K562 (cell line): ENCODE results near the gene RNF175. TPM values are rescaled to one million over a fixed set of nuclear protein-coding genes. Genes with fewer than 3 reads are reported as not detected.

Source experiments
- ATAC-seq: fragments of 200-7000 bp; cut with Tn5 transposase; 3 replicates; pipeline ENCODE4 v1.9.1; 2020; ENCODE audit warnings: moderate library complexity
- BruUV-seq: library from RNA; stranded (reverse); fragments of 400-500 nt; replicated peaks from 2 replicates; lab custom pipeline; 2021; lab: Mats Ljungman, UMichigan
- CTCF ChIA-PET: fragments of 300-600 bp; formaldehyde crosslinking; extraction: SDS; loops from one replicate; lab custom pipeline; 2021; ENCODE audit warnings: low intra/inter-chr PET ratio; lab: Yijun Ruan, JAX
- POLR2A ChIA-PET: fragments of 300-600, 350-650 bp; sonication (Branson Sonifier 250); formaldehyde crosslinking; extraction: SDS; loops from one replicate; lab custom pipeline; 2021; ENCODE audit warnings: antibody characterized with exemption, inconsistent platforms; lab: Yijun Ruan, JAX
- DNase-seq, 4 experiments: peaks; one replicate each; pipeline versions ENCODE4 v3.0.0 to v3.0.0-alpha.2; 2011 to 2018; ENCODE audit warnings: low spot score in 3 of 4, mixed read lengths in 3 of 4; ENCODE audit errors: extremely low read depth in 1 of 4
- FAIRE-seq: peaks from 2 replicates; lab custom pipeline; 2011; peaks lifted over from hg19 to GRCh38; lab: Jason Lieb, UNC
- H2AFZ ChIP-seq: 2 replicates; pipeline ENCODE4 v1.6.0; 2011; ENCODE audit warnings: low read depth, low read length, control low read depth, inconsistent platforms
- H3K27ac ChIP-seq: fragments of 200-600 bp; 3 replicates; pipeline ENCODE4 v1.8.0; 2011; ENCODE audit warnings: low read depth, mild to moderate bottlenecking, control low read depth, inconsistent platforms, low read length, moderate library complexity, mixed read lengths; ENCODE audit errors: extremely low read depth
- H3K27me3 ChIP-seq, 2 experiments: fragments of 300-600 bp in 1 of 2; 2 replicates in 1 of 2; 3 replicates in 1 of 2; pipeline versions ENCODE4 v1.6.0 to v1.8.0; 2011; ENCODE audit warnings: inconsistent platforms in 2 of 2, low read length in 2 of 2, mild to moderate bottlenecking in 1 of 2, mixed read lengths in 1 of 2, moderate library complexity in 1 of 2; ENCODE audit not compliant: control insufficient read depth in 2 of 2, insufficient read depth in 2 of 2
- H3K36me3 ChIP-seq: fragments of 300-600 bp; 3 replicates; pipeline ENCODE4 v1.8.0; 2011; ENCODE audit warnings: mild to moderate bottlenecking, low read length, inconsistent platforms; ENCODE audit not compliant: control insufficient read depth, insufficient read depth
- H3K4me1 ChIP-seq, 2 experiments: fragments of 200-600 bp in 1 of 2; replicated peaks in 1 of 2; 2 replicates in 1 of 2; 3 replicates in 1 of 2; pipeline versions ENCODE4 v1.5.1 to v1.8.0; 2011; ENCODE audit warnings: inconsistent platforms in 2 of 2, low read length in 2 of 2, mild to moderate bottlenecking in 1 of 2, mixed read lengths in 1 of 2, moderate library complexity in 1 of 2; ENCODE audit not compliant: control insufficient read depth in 2 of 2, insufficient read depth in 2 of 2
- H3K4me2 ChIP-seq: 2 replicates; pipeline ENCODE4 v1.6.1; 2011; ENCODE audit warnings: low read length, control low read depth, inconsistent platforms, mixed read lengths; ENCODE audit not compliant: insufficient read depth
- H3K4me3 ChIP-seq: fragments of 200-600 bp; sonication (generic), shearing (Covaris generic); 2 replicates; pipeline ENCODE4 v1.5.1; 2016; ENCODE audit warnings: control low read depth, inconsistent platforms
- H3K79me2 ChIP-seq: fragments of 200-600 bp; 3 replicates; pipeline ENCODE4 v1.8.0; 2011; ENCODE audit warnings: low read length, inconsistent platforms; ENCODE audit not compliant: control insufficient read depth, insufficient read depth
- H3K9ac ChIP-seq, 2 experiments: 2 replicates each; pipeline versions ENCODE4 v1.6.0 to v1.6.1; 2011; ENCODE audit warnings: low read depth in 2 of 2, low read length in 2 of 2, control low read depth in 1 of 2, inconsistent platforms in 1 of 2, mild to moderate bottlenecking in 1 of 2, mixed read lengths in 1 of 2; ENCODE audit not compliant: insufficient read depth in 1 of 2
- H3K9me1 ChIP-seq: one replicate; pipeline ENCODE4 v1.6.0; 2011; ENCODE audit warnings: inconsistent platforms, mild to moderate bottlenecking, low read length, moderate library complexity; ENCODE audit not compliant: control insufficient read depth, insufficient read depth
- H3K9me3 ChIP-seq: replicated peaks from 2 replicates; pipeline ENCODE4 v1.5.1; 2011; ENCODE audit warnings: low read depth, low read length, inconsistent platforms; ENCODE audit not compliant: control insufficient read depth, insufficient read depth
- H4K20me1 ChIP-seq: replicated peaks from 2 replicates; pipeline ENCODE4 v1.6.1; 2011; ENCODE audit warnings: low read length, inconsistent platforms, mixed read lengths; ENCODE audit not compliant: control insufficient read depth, insufficient read depth
- ARID1B ChIP-seq: fragments of 450-650 bp; IDR thresholded peaks from 2 replicates; pipeline ENCODE4 v1.6.1; 2016; ENCODE audit warnings: antibody characterized with exemption, mild to moderate bottlenecking, inconsistent platforms
- BHLHE40 ChIP-seq: IDR thresholded peaks from 2 replicates; pipeline ENCODE4 v1.6.1; 2011; ENCODE audit warnings: low read length, improper control_type of control experiment
- KLF16 ChIP-seq: IDR thresholded peaks from 2 replicates; pipeline ENCODE4 v1.6.1; 2016; ENCODE audit warnings: antibody characterized with exemption
- L3MBTL2 ChIP-seq: fragments of 450-650 bp; IDR thresholded peaks from 2 replicates; pipeline ENCODE4 v1.6.1; 2016; ENCODE audit warnings: mild to moderate bottlenecking, moderate library complexity
- MTF1 ChIP-seq: fragments of 250-450 bp; sonication (Bioruptor Pico); IDR thresholded peaks from 2 replicates; pipeline ENCODE4 v1.9.0; 2021; ENCODE audit warnings: moderate library complexity, mild to moderate bottlenecking, inconsistent platforms, borderline replicate concordance
- SNIP1 ChIP-seq: fragments of 450-650 bp; IDR thresholded peaks from 2 replicates; pipeline ENCODE4 v1.7.1; 2017; ENCODE audit warnings: low read depth, mild to moderate bottlenecking
- TEAD1 ChIP-seq, 2 experiments: fragments of 450-650 bp in 1 of 2; sonication (generic) in 1 of 2; formaldehyde crosslinking; IDR thresholded peaks; 2 replicates each; pipeline versions ENCODE4 v1.4.0 to v1.8.0; 2020 to 2022; ENCODE audit warnings: mild to moderate bottlenecking in 2 of 2, missing genetic modification reagents in 1 of 2
- ZNF324 ChIP-seq: fragments of 250-450 bp; sonication (Bioruptor Pico); IDR thresholded peaks from 2 replicates; pipeline ENCODE4 v1.4.0; 2020; ENCODE audit warnings: mild to moderate bottlenecking
- WGBS: fragments of 100-300 bp; shearing (Covaris generic); methylation state at CpG from one replicate; pipeline ENCODE4 v1.1.6; 2016; ENCODE audit warnings: low coverage, mixed read lengths; ENCODE audit not compliant: insufficient coverage; ENCODE audit errors: missing lambda C conversion rate; 5-methylcytosine and 5-hydroxymethylcytosine counted together
- in situ Hi-C: fragments of 300-500 bp; cut with MboI; formaldehyde crosslinking; loops from 4 replicates; pipeline ENCODE4 v1.15.0; 2018; ENCODE audit warnings: inconsistent platforms, mixed read lengths
- intact Hi-C: fragments of 100-400 bp; cut with micrococcal nuclease; formaldehyde crosslinking; loops from 2 replicates; pipeline ENCODE4 v1.14.2; 2022
- polyA plus RNA-seq, 8 experiments: library from polyadenylated mRNA; depleted of rRNA in 4 of 8; stranded (reverse) in 5 of 8; unstranded in 3 of 8; fragments of >200 nt; fragmentation: Nextera tagmentation in 2 of 8; fragmentation: Illumina TruSeq in 1 of 8; extraction: Ambion mirVana in 2 of 8; extraction: Trizol in 1 of 8; gene quantifications; 2 replicates each; pipeline versions ENCODE4 v1.2.1 to v1.2.3, GENCODE V29; 2011 to 2014; ENCODE audit warnings: inconsistent platforms in 1 of 8, missing spikeins in 1 of 8
- total RNA-seq, 7 experiments: library from RNA; depleted of rRNA in 6 of 7; stranded (reverse); fragments of >200 nt in 6 of 7; fragmentation: Illumina TruSeq in 2 of 7; extraction: Trizol in 2 of 7; gene quantifications; 2 replicates each; pipeline versions ENCODE4 v1.2.1 to v1.2.3, GENCODE V29; 2011 to 2021; ENCODE audit warnings: low replicate concordance in 1 of 7
- TF ChIP-seq, protein P1 (sequence below), 2 experiments: IDR thresholded peaks; 2 replicates each; pipeline ENCODE4 v1.6.1; 2011; ENCODE audit warnings: borderline replicate concordance in 1 of 2, control low read depth in 1 of 2, low read depth in 1 of 2, low read length in 1 of 2, mild to moderate bottlenecking in 1 of 2, mixed read lengths in 1 of 2, moderate library complexity in 1 of 2; ENCODE audit not compliant: insufficient read depth in 1 of 2, insufficient read length in 1 of 2, poor library complexity in 1 of 2, severe bottlenecking in 1 of 2; ENCODE audit errors: extremely low read depth in 1 of 2

Gene RNF175
- total and polyA plus RNA-seq, 9 of the 15 experiments (the other 6 are each of a cell fraction or from before 2014, with no cell fraction given), result not detected

DNA sequence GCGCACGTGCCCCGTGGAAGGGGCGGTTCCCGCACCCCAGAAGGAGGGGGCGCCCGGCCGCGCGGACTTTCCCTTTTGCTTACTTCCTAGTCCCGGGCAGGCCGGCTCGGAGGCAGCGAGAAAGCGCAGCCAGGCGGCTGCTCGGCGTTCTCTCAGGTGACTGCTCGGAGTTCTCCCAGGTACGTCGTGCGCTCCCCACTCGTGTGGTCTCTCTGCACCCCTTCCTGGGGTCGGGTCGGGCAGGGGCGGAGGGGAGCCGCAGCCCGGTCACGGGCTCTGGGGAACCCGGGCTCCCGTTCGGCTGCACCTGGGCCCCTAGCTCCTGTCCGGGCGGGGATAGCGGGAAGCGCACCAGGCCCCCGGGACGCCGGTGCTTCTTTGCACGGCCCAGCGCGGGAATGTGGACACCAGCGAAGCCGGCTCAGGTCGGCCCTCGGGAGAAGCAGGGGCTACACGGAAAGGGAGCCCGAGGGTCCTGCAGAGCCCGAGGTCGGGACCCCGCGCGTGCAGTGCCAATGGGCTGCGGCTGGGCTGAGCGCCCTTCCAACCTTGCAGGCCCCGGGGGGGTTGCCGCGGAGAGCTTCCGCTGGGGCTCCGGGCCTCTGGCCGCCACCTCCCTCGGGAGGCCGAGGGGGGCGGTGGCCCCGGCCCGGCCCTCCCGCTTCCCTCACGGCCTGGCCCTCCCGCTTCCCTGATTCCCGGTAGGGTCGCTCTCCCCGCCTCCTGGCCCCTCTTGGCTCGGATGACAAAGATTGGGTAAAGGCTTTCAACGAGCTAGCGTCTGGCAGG, 75.4 kb downstream of the RNF175 start, which contains the start of gene TLR2 (continued):
- TF ChIP-seq ARID1B, result no peak
- TF ChIP-seq SNIP1, result no peak
- TF ChIP-seq MTF1 (CRISPR knock-in tag), result no peak
- TF ChIP-seq BHLHE40, result 0 out of 2 replicates have a peak, but pooled peaks have one; percentile 31
- TF ChIP-seq KLF16, result no peak
- TF ChIP-seq ZNF324 (CRISPR knock-in tag), result no peak
- TF ChIP-seq, all 486 proteins: peak for 4

DNA sequence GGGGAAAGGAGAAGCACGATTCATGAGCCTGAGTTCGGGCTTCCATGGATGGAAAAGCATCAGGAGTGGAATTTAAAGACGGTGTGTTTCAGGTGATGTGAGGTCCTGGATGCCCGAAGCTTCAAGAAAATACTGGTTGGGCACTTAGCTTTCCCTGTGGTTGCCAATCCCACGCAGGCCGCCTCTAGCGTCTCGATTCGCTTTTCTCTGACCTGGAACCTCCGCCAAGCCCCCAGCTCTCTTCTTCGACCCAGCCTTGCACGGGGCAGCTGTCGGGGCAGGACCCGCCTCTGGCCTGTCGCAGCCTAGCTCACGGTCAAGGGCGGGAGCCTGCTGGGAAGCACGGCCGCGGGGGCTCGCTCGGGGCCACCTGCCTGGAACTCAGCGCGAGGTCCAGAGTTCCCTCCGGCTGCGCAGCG, 76.1 kb downstream of the RNF175 start:
- Histone ChIP-seq H3K4me1 (peaks cover 0 to 13% of the 10 kb centered on the region in 2 experiments; a peak in 2 of 5 replicates), H3K27me3 (peaks cover 25 to 29% of the 10 kb centered on the region in 2 experiments), H3K36me3 (no peaks in the 10 kb centered on the region), H3K9me3 (no peaks in the 10 kb centered on the region), H3K79me2 (no peaks in the 10 kb centered on the region), H2AFZ (0 out of 2 replicates have a peak overlapping the region, but pooled peaks have one; percentile 51), H3K4me3 (no peak overlapping the region), H4K20me1 (no peaks in the 10 kb centered on the region), H3K27ac (no peak overlapping the region)
- ChIA-PET POLR2A (no interaction called here), CTCF (no interaction called here)
- DNase-seq, result no peak
- no peak for FAIRE-seq
- 3% methylated on average over 17 of the region's 27 CpGs for WGBS
- ATAC-seq, result peak; percentile 71; the same call in 1 of the 3 replicates
- TF ChIP-seq TEAD1 (CRISPR knock-in tag; IDR thresholded peaks at IDR 0.05), result no peak
- peak; percentile 54; the same call in 1 of the 2 replicates for TF ChIP-seq L3MBTL2
- TF ChIP-seq, protein P1, sequence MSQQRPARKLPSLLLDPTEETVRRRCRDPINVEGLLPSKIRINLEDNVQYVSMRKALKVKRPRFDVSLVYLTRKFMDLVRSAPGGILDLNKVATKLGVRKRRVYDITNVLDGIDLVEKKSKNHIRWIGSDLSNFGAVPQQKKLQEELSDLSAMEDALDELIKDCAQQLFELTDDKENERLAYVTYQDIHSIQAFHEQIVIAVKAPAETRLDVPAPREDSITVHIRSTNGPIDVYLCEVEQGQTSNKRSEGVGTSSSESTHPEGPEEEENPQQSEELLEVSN (IDR thresholded peaks at IDR 0.05; ENCODE audit: borderline replicate concordance in 1 of 2, extremely low read depth in 1 of 2, insufficient read depth in 1 of 2, insufficient read length in 1 of 2, low read depth in 1 of 2, low read length in 1 of 2, poor library complexity in 1 of 2, severe bottlenecking in 1 of 2), result peak in 1 of 2 experiments; percentile 91
- TF ChIP-seq, all 486 proteins: peak for 2
- intact Hi-C loops (no loop called here), in situ Hi-C loops (no loop called here)
- BruUV-seq, result no TSS peak
- Histone ChIP-seq H3K9ac (peak overlapping the region in 1 of 2 experiments; percentile 35; a peak in 2 of 4 replicates), H3K9me1 (no peaks in the 10 kb centered on the region), H3K4me2 (no peak overlapping the region)
